Astrocyte of the spinal cord (primary cell): Measurements from ENCODE around the gene FDX1.
"Not testable (repeated sequence)": the region's sequence is repeated elsewhere in the genome, so short reads cannot be mapped to it uniquely, and the experiment has no call there.

Experiments used
- DNase-seq: peaks from one replicate; pipeline ENCODE4 v3.0.0; 2011; ENCODE audit warnings: low read depth, low spot score
- H3K4me3 ChIP-seq: 2 replicates; pipeline ENCODE4 v1.5.1; 2011; ENCODE audit warnings: low read depth, mild to moderate bottlenecking, low read length, moderate library complexity
- CTCF ChIP-seq: IDR thresholded peaks from 2 replicates; pipeline ENCODE4 v1.5.1; 2012; ENCODE audit warnings: low read depth, mild to moderate bottlenecking, low read length, inconsistent platforms
- in situ Hi-C: cut with HindIII; loops from 2 replicates; pipeline ENCODE4 v1.10.0; 2017; ENCODE audit warnings: low sequenced_read_pairs

FDX1 gene

GRCh38 chr11:110407315-110407714, 22.4 kb upstream of the FDX1 start:
- in situ Hi-C loops = no loop called here
- TF ChIP-seq CTCF = no peak
- no peak overlapping the region for H3K4me3 ChIP-seq
- no peak for DNase-seq

GRCh38 chr11:110409174-110409573, 20.6 kb upstream of the FDX1 start:
- in situ Hi-C loops = no loop called here
- no peak overlapping the region for H3K4me3 ChIP-seq
- TF ChIP-seq CTCF = no peak
- no peak for DNase-seq

GRCh38 chr11:110410651-110411050, 19.1 kb upstream of the FDX1 start:
- in situ Hi-C loops = no loop called here
- no peak overlapping the region for H3K4me3 ChIP-seq
- no peak for TF ChIP-seq CTCF
- DNase-seq = no peak

GRCh38 chr11:110415081-110415480, 14.7 kb upstream of the FDX1 start:
- no peak overlapping the region for H3K4me3 ChIP-seq
- no peak for DNase-seq
- in situ Hi-C loops = no loop called here
- no peak for TF ChIP-seq CTCF

- H3K4me3 ChIP-seq, in situ Hi-C loops, DNase-seq: not testable (repeated sequence)
Measured at GRCh38 chr11:110421658-110422057, 8.1 kb upstream of the FDX1 start.

GRCh38 chr11:110422306-110422905, 7.3 kb upstream of the FDX1 start:
- no peak for DNase-seq
- H3K4me3 ChIP-seq = no peak overlapping the region
- no peak for TF ChIP-seq CTCF
- in situ Hi-C loops = no loop called here

- no peak overlapping the region for H3K4me3 ChIP-seq
- no peak for DNase-seq
- in situ Hi-C loops = no loop called here
- TF ChIP-seq CTCF = no peak
Measured at GRCh38 chr11:110424775-110425444, 4.8 kb upstream of the FDX1 start.
